HG02610 (cell line): Measurements from ENCODE around the gene EXOC6B.

Experiments used
- ATAC-seq: cut with Tn5 transposase; IDR thresholded peaks from one replicate; pipeline ENCODE4 v1.9.1; 2021; ENCODE audit warnings: mild to moderate bottlenecking, moderate library complexity; ENCODE audit not compliant: unreplicated experiment

Gene EXOC6B

DNA sequence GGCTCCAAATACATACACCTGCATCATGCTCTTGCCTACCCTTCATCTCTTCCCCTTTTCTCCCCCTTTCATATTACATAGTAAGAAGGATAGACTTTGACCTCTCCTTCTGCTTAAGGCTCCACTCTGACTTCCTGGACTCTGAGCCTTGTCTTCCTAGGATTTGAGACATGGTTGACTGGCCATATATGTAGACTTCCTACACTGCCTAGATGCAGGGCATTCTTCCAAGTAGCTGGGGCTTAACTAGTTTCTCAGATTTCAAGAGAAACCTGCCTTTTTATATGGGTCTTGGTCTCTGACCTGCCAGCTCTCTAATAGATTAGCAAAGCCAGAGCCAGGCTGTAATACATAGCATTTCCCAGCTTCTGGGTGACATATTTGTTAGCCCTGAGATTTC, 642.8 kb downstream of the EXOC6B start:
- ATAC-seq: no peak

- no peak for ATAC-seq
Observed at GRCh38 chr2:72182547-72182946, 643.3 kb downstream of the EXOC6B start.

- no peak for ATAC-seq
Observed at GRCh38 chr2:72181616-72182015, 644.2 kb downstream of the EXOC6B start.

- no peak for ATAC-seq
Observed at GRCh38 chr2:72180351-72180750, 645.5 kb downstream of the EXOC6B start.

GRCh38 chr2:72178551-72178950, 647.3 kb downstream of the EXOC6B start:
- no peak for ATAC-seq

DNA sequence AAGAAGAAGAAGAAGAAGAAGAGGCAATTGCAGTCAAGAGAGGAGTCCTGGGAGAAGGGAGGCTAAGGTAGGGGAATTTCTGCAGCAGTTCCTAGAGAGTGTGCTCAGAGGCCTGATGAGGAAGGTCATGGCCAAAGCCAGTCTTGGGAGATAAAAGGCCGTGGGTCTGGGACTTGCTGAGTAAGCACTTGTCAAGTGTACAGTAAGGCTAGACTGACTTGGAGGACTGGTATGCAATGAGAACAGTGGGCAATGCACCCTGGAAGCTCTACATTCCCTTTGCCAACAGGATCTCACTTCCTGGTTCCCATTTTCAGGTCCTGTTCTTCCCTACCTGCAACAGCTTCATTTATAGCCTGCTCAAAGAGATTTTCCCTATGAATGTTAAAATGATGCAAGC, 649.6 kb downstream of the EXOC6B start:
- no peak for ATAC-seq

DNA sequence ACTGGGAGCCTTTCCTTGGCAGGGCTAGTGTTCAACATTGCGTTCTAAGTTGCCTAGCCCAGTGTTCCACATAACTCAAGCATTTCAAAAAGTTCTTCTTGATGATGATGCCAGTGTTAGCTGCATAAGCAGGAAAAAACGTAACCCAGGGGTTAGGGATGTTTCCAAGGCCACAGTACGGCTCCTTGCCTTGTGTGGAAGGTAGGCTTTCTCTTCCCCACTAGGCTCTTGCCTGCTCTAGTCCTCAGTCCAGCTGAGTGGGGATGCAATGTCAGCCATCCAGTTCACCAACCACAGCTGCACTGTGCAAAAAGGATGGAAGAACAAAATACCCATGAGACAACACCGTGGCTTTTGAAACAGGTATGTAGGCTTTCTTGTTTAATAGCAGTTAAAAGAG, 650.2 kb downstream of the EXOC6B start:
- no peak for ATAC-seq

GRCh38 chr2:72173640-72174321, 652.1 kb downstream of the EXOC6B start:
- no peak for ATAC-seq

DNA sequence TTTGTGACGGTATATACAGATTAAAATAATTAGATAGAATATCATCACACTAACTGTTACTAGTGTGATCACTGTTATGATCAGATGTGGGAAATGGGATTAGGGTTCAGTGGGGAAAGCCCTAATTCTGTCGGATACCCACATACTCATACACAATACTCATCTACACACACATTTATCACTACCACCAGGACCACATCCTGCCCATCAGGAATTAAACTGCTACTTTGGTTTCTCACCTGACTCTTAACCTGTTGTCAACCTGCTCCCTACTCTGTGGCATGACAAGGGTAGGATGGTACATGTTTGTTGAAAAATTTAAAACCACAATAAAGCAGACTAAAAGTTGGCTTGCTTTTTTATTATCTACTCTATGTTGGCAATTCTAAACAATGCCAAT, 653.4 kb downstream of the EXOC6B start:
- ATAC-seq: no peak

GRCh38 chr2:72166279-72166678, 659.6 kb downstream of the EXOC6B start:
- ATAC-seq: no peak

- no peak for ATAC-seq
Observed at GRCh38 chr2:72165792-72166191, 660.0 kb downstream of the EXOC6B start.

- ATAC-seq: no peak
Observed at GRCh38 chr2:72162574-72162973, 663.3 kb downstream of the EXOC6B start.

DNA sequence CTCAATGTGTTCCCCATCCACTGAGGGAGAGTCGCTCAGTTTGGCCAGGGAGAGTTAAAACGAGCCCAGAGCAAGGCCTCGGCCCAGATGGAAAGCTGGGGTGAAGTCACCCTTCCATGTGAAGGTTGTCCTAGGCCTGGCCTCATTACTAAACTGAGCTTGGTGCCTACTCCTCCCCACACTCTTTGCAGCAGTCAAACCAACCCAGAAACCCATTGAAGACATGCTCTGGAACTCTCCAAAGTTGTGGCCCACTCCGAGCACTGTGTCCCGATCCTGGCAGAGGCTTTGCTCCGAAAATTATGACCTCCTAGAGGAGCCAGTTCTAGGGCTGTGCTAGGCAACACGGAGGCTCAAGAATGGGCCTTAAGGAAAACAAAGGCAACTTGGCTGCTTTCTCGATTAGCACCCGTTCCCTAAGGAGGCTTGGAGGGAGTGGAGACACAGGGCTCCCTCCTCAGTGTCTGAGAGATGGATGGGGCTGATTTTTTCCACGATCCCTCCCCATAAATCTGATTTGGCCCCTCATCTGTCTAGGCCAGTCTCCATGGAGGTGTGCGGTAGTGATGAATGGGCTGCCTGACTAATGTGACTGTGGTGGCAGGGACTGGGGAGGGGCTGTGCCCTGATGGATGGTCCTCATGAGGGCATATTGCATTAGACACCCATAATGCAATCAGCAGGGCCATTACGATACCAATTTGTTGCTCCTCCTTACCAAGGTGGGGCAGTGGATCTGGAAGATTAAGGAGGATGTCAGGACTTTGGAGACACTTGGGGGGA, 666.4 kb downstream of the EXOC6B start:
- no peak for ATAC-seq

DNA sequence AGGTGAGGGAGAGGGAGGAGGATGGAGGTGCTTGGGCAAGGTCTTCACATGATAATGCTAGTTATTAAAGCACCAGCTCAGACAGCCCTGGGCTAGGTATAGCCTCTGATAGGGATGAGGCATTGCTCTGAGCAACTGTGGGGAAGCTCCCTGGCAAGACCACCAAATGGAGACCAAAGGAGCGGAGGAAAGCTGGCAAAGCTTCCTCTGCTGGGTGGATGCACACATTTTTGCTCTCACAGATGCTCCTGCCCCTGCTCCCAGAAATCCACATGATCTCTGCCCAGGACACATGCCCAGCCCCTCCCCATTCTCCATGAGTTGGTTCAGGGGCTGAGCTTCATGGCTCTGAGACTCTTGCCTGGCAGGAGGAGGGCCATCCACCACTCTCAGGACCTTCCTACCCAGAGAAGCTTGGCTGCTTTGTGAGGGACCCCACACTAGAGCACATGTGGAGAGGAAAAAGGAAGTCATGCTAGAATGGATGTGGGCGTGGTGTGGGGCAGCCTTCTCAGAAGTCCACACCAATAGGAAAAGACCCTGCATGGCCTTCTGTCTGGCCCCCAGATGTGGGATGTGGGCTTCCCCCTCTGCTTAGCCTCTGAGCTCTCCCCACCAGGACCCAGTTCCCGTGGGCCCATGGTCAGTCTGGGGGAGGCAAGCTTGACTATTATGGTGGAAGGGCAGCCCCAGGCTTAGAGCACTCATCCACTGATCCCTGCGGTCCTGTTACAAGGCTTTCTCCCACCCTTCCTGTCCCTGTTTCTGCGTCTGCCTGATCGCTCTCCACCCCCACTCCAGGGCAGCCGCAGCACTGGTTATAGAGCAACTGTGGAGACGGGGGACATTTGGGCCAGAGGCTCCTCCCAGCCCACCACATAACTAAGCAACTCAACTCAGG, 667.7 kb downstream of the EXOC6B start:
- ATAC-seq: no peak

GRCh38 chr2:72156872-72157271, 669.0 kb downstream of the EXOC6B start:
- no peak for ATAC-seq

GRCh38 chr2:72155737-72156136, 670.1 kb downstream of the EXOC6B start:
- no peak for ATAC-seq

- ATAC-seq: no peak
Observed at GRCh38 chr2:72155151-72155550, 670.7 kb downstream of the EXOC6B start.

GRCh38 chr2:72154386-72154975, 671.4 kb downstream of the EXOC6B start:
- no peak for ATAC-seq

DNA sequence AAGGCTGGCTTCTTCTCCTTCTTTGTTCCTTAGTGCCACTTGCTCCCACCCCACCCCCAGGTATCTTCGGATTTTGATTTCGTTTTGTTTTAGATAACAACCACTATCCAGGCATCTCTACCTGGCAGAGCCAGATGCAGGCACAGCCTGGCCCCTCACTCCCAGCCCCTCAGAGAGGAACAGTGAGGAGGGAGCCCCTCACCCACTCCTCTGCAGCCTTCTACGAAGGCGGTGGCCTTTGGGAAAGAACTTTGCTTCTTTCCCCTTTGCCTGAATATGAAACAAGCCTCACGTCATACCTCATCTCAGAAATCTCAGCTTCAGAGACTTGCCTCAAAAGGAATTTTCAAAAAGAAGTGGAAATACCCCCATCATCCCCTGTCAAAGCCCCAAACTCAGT, 671.9 kb downstream of the EXOC6B start:
- ATAC-seq: no peak

DNA sequence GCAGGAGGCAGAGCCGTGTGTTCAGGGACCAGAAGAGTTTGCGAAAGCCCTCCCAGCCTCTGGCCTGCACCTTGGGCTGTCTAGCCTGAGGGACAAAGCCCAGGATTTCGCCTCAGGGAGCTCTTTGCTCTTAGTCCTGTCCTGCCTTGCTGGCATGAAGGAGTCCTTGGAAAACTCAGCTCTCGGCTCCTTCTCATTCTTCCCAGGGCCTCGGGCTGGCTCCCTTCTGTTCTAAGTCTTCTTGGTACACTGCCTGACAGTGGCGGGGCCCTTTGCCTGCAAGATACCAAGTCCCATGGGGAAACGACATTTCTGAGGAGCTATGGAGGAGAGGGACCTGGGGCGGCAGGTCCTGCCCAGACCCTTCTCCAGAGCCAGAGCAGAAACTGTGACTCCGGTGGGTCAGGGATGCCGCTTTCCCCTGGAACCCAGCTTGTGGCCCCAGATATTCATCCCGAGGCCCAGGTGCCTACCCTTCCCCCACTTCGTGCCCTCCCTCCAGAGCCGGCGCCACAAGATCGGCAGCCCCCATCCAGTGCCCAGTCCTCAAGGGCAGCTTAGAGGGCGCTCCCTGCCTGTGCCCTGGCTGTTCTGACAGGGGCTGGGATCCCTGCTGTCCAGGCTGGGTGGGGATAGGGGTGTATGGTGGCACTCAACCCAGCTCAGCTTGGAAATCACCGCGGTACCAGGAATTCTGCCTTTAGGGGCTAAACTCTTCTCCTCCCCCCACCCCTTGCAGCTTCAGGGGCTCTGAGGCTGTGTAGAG, 672.6 kb downstream of the EXOC6B start:
- ATAC-seq: no peak
